HG02759 (cell line): ENCODE measurements around the gene KCNG2.

Source experiments
- ATAC-seq: cut with Tn5 transposase; IDR thresholded peaks from one replicate; pipeline ENCODE4 v1.9.1; 2021; ENCODE audit warnings: mild to moderate bottlenecking, moderate library complexity; ENCODE audit not compliant: unreplicated experiment

KCNG2 gene

DNA sequence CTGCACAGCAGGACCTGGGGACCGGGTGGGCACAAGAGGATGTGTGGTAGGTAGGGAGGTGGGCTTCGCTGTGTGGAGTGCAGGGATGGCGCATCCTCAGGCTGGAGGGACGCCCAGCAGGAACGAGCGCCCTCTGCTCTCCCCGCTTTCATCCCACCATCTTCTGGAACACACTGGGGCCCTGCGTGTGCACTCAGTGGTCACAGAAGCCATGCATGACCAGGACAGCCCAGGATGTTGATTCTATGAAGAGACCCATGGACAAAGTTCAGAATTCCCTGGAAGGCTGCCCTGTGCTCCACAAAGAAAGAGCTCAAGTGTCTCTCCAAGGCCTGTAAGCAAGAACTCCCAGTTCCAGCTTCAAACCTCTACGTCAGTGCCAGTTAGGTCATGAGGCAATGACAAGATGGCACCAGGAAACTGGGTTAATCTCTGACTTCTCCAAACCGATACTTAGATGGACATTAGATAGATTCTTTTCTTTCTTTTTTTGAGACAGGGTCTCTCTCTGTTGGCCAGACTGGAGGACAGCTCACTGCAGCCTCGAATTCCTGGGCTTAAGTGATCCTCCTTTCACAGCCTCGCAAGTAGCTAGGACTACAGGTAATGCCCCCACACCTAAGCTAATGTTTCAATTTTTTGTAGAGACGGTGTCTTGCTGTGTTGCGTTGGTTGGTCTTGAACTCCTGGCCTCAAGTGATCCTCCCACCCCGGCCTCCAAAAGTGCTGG lies 150.3 kb downstream of the KCNG2 start:
- ATAC-seq, result no peak

DNA sequence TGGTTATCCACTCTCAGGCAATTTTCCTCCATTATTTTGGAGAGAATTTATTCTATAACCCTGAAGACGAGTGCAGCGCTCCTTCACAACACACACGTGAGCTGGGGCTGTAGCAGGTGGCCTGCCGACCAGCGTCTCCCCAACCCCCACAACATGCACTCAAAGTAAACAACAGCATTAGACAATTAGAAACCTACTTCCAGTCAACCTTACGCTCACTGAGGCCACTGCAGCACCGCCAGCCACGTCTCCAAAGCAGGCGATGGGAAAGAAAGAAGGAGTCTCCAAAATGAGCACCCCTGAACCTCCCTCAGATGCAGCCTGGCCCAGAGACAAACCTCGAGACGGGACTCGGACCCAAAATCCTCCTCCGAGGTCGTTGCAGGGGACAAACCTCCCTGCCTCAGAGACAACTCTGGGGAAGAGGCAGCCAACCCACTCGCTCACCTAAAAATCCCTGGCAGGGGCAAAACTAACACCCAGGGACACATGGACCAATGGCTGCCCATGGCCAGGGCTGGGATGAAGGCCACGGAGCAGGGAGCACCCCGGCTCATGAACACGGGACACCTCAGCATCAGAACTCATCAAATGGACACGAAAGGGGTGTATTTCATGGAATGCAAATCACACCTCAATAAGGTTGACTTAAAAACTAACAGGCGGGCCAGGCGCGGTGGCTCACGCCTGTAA lies 151.1 kb downstream of the KCNG2 start:
- no peak for ATAC-seq
